HepG2 (cell line): ENCODE data around the gene SLC9A5. TPM values are rescaled to one million over a fixed set of nuclear protein-coding genes. Genes with fewer than 3 reads are reported as not detected.

Experiments used
- AHR ChIP-seq: IDR thresholded peaks from 2 replicates; pipeline ENCODE4 v1.6.1; 2018; ENCODE audit warnings: missing genetic modification reagents, missing compliant biosample characterization
- CAMTA2 ChIP-seq: sonication (generic); formaldehyde crosslinking; IDR thresholded peaks from 2 replicates; pipeline ENCODE4 v1.4.0; 2020; ENCODE audit warnings: mild to moderate bottlenecking, missing genetic modification reagents, borderline replicate concordance
- DNMT3B ChIP-seq: conservative IDR thresholded peaks from 2 replicates; pipeline ENCODE4 v1.6.1; 2016; ENCODE audit warnings: missing biosample characterization, control low read depth
- HNF4G ChIP-seq, 2 experiments: sonication (generic) in 1 of 2; formaldehyde crosslinking in 1 of 2; IDR thresholded peaks; 2 replicates each; pipeline versions ENCODE4 v1.4.0 to v1.6.1; 2011 to 2020; ENCODE audit warnings: borderline replicate concordance in 2 of 2, low read depth in 2 of 2, mild to moderate bottlenecking in 2 of 2, low read length in 1 of 2, missing genetic modification reagents in 1 of 2, moderate library complexity in 1 of 2
- NFE2L2 ChIP-seq: fragments of 150-350 bp; IDR thresholded peaks from 2 replicates; pipeline ENCODE4 v1.6.1; 2014; ENCODE audit warnings: low read length
- ONECUT2 ChIP-seq: sonication (generic); formaldehyde crosslinking; IDR thresholded peaks from 2 replicates; pipeline ENCODE4 v1.4.0; 2020; ENCODE audit warnings: missing genetic modification reagents
- RBM22 ChIP-seq: fragments of 200-400 bp; formaldehyde crosslinking; optimal IDR thresholded peaks from 2 replicates; pipeline ENCODE3; 2017; ENCODE audit warnings: mild to moderate bottlenecking, low read length, moderate library complexity
- RELA ChIP-seq: sonication (generic); formaldehyde crosslinking; IDR thresholded peaks from 2 replicates; pipeline ENCODE4 v1.4.0; 2020; ENCODE audit warnings: missing genetic modification reagents
- THAP11 ChIP-seq: IDR thresholded peaks from 2 replicates; pipeline ENCODE4 v1.6.1; 2016; ENCODE audit warnings: missing biosample characterization, missing genetic modification reagents
- TP53 ChIP-seq: sonication (generic); formaldehyde crosslinking; conservative IDR thresholded peaks from 2 replicates; pipeline ENCODE4 v1.4.0; 2020; ENCODE audit warnings: missing genetic modification reagents
- YEATS2 ChIP-seq: sonication (generic); formaldehyde crosslinking; IDR thresholded peaks from 2 replicates; pipeline ENCODE4 v1.4.0; 2020; ENCODE audit warnings: missing genetic modification reagents, borderline replicate concordance
- ZNF232 ChIP-seq: sonication (generic); formaldehyde crosslinking; IDR thresholded peaks from 2 replicates; pipeline ENCODE4 v1.4.0; 2020; ENCODE audit warnings: missing genetic modification reagents, borderline replicate concordance
- ZNF260 ChIP-seq: sonication (generic); formaldehyde crosslinking; IDR thresholded peaks from 2 replicates; pipeline ENCODE4 v1.4.0; 2020; ENCODE audit warnings: missing genetic modification reagents, low read depth, mild to moderate bottlenecking, borderline replicate concordance
- ZNF317 ChIP-seq: sonication (generic); formaldehyde crosslinking; IDR thresholded peaks from 2 replicates; pipeline ENCODE4 v1.5.0; 2020; ENCODE audit warnings: mild to moderate bottlenecking, missing genetic modification reagents
- ZNF337 ChIP-seq: sonication (generic); formaldehyde crosslinking; IDR thresholded peaks from 2 replicates; pipeline ENCODE4 v1.5.1; 2020; ENCODE audit warnings: missing genetic modification reagents, low read depth, mild to moderate bottlenecking, borderline replicate concordance
- ZNF83 ChIP-seq: sonication (generic); formaldehyde crosslinking; IDR thresholded peaks from 2 replicates; pipeline ENCODE4 v1.4.0; 2020; ENCODE audit warnings: missing genetic modification reagents, mild to moderate bottlenecking, borderline replicate concordance
- polyA plus RNA-seq, 8 experiments: library from polyadenylated mRNA; depleted of rRNA in 3 of 8; stranded (reverse) in 7 of 8; unstranded in 1 of 8; fragments of >200 nt; fragmentation: Illumina TruSeq in 4 of 8; extraction: Trizol in 4 of 8; gene quantifications; 2 replicates each; pipeline versions ENCODE4 v1.2.1 to v1.2.3, GENCODE V29; 2011 to 2016; ENCODE audit warnings: low read depth in 4 of 8, missing spikeins in 1 of 8, mixed read lengths in 1 of 8; ENCODE audit not compliant: insufficient read depth in 1 of 8
- total RNA-seq, 5 experiments: library from RNA; depleted of rRNA; stranded (reverse); fragments of >200 nt; fragmentation: Illumina TruSeq; extraction: Trizol; gene quantifications; 2 replicates each; pipeline ENCODE4 v1.2.3, GENCODE V29; 2016; ENCODE audit warnings: low read depth in 1 of 5
- TF ChIP-seq, protein P1 (sequence below): sonication (generic); formaldehyde crosslinking; IDR thresholded peaks from 2 replicates; pipeline ENCODE4 v1.4.0; 2020; ENCODE audit warnings: mild to moderate bottlenecking, missing genetic modification reagents
- TF ChIP-seq, protein P2 (sequence below): sonication (generic); formaldehyde crosslinking; conservative IDR thresholded peaks from 2 replicates; pipeline ENCODE4 v1.4.0; 2020; ENCODE audit warnings: missing genetic modification reagents
- TF ChIP-seq, protein P3 (sequence below): sonication (generic); formaldehyde crosslinking; IDR thresholded peaks from 2 replicates; pipeline ENCODE4 v1.5.1; 2020; ENCODE audit warnings: mild to moderate bottlenecking, missing genetic modification reagents, borderline replicate concordance
- TF ChIP-seq, protein P4 (sequence below): sonication (generic); formaldehyde crosslinking; IDR thresholded peaks from 2 replicates; pipeline ENCODE4 v1.4.0; 2020; ENCODE audit warnings: missing genetic modification reagents, low read depth, mild to moderate bottlenecking, borderline replicate concordance
- TF ChIP-seq, protein P5 (sequence below): IDR thresholded peaks from 2 replicates; pipeline ENCODE4 v1.6.1; 2016

SLC9A5 gene
- total and polyA plus RNA-seq, 2 of the 13 experiments (the other 11 are each of a cell fraction or from before 2014, with no cell fraction given), result 0.58 to 1.4 TPM

DNA sequence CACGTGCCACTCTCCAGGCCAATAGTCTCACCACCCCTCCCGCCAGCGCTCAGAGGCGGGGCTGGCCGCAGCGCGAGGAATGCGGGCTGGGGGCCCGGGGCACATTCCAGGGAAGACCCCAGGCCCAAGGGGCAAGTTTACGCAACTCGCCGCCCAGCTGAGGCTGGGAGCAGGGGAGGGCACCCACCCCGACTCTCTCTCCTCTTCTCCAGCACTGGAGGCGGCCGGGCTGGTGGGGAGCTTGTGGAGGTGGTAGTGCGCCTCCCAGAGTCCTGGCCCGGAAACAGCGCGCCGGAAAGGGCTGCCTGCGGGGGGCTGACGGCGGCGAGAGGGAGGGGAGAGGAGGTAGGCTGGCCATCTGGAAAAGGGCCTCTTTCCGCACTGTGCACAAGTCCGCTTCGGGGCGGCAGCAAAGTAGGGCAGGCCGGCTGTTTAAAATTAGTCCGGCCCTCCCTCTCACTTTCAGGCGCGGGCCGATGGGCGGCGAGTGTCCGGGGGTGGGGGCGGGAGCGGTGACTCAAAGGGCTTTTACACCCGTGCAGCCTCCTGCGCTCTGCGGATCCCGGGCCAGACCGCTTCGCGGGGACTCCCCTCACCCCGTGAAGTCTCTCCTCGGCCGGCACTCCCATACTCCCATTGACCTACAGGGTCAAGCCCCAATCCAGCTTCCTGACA lies 2.6 kb upstream of the SLC9A5 start (continued):
- TF ChIP-seq ZNF83, result no peak; the same call in 1 of the 2 replicates
- TF ChIP-seq HNF4G (IDR thresholded peaks at IDR 0.05; ENCODE audit: borderline replicate concordance, low read depth, low read length), result peak; percentile 81
- TF ChIP-seq HNF4G (CRISPR knock-in tag; IDR thresholded peaks at IDR 0.05; ENCODE audit: borderline replicate concordance, low read depth), result peak; percentile 53; the same call in 1 of the 2 replicates
- 0 out of 2 replicates have a peak, but pooled peaks have one; percentile 70 for TF ChIP-seq AHR (CRISPR knock-in tag)
- peak; percentile 92; the same call in 1 of the 2 replicates for TF ChIP-seq ZNF232
- TF ChIP-seq, protein P1, sequence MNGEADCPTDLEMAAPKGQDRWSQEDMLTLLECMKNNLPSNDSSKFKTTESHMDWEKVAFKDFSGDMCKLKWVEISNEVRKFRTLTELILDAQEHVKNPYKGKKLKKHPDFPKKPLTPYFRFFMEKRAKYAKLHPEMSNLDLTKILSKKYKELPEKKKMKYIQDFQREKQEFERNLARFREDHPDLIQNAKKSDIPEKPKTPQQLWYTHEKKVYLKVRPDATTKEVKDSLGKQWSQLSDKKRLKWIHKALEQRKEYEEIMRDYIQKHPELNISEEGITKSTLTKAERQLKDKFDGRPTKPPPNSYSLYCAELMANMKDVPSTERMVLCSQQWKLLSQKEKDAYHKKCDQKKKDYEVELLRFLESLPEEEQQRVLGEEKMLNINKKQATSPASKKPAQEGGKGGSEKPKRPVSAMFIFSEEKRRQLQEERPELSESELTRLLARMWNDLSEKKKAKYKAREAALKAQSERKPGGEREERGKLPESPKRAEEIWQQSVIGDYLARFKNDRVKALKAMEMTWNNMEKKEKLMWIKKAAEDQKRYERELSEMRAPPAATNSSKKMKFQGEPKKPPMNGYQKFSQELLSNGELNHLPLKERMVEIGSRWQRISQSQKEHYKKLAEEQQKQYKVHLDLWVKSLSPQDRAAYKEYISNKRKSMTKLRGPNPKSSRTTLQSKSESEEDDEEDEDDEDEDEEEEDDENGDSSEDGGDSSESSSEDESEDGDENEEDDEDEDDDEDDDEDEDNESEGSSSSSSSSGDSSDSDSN (CRISPR knock-in tag), result peak; percentile 91
- TF ChIP-seq RELA (CRISPR knock-in tag), result no peak
- TF ChIP-seq, protein P2, sequence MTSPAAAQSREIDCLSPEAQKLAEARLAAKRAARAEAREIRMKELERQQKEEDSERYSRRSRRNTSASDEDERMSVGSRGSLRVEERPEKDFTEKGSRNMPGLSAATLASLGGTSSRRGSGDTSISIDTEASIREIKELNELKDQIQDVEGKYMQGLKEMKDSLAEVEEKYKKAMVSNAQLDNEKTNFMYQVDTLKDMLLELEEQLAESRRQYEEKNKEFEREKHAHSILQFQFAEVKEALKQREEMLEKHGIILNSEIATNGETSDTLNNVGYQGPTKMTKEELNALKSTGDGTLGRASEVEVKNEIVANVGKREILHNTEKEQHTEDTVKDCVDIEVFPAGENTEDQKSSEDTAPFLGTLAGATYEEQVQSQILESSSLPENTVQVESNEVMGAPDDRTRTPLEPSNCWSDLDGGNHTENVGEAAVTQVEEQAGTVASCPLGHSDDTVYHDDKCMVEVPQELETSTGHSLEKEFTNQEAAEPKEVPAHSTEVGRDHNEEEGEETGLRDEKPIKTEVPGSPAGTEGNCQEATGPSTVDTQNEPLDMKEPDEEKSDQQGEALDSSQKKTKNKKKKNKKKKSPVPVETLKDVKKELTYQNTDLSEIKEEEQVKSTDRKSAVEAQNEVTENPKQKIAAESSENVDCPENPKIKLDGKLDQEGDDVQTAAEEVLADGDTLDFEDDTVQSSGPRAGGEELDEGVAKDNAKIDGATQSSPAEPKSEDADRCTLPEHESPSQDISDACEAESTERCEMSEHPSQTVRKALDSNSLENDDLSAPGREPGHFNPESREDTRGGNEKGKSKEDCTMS (CRISPR knock-in tag), result no peak
- TF ChIP-seq RBM22, result peak; percentile 72
- TF ChIP-seq CAMTA2, result 0 out of 2 replicates have a peak, but pooled peaks have one; percentile 14
- TF ChIP-seq, protein P3, sequence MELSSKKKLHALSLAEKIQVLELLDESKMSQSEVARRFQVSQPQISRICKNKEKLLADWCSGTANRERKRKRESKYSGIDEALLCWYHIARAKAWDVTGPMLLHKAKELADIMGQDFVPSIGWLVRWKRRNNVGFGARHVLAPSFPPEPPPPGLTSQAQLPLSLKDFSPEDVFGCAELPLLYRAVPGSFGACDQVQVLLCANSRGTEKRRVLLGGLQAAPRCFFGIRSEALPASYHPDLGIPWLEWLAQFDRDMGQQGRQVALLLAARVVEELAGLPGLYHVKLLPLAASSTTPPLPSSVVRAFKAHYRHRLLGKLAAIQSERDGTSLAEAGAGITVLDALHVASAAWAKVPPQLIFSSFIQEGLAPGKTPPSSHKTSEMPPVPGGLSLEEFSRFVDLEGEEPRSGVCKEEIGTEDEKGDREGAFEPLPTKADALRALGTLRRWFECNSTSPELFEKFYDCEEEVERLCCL, result peak; percentile 88; the same call in 1 of the 2 replicates
- no peak; the same call in 1 of the 2 replicates for TF ChIP-seq DNMT3B
- peak; percentile 88 for TF ChIP-seq ZNF317 (CRISPR knock-in tag)
- TF ChIP-seq ZNF337, result 0 out of 2 replicates have a peak, but pooled peaks have one; percentile 55
- TF ChIP-seq ONECUT2 (CRISPR knock-in tag), result peak; percentile 51; the same call in 1 of the 2 replicates
- peak; percentile 83 for TF ChIP-seq YEATS2
- TF ChIP-seq, protein P4, sequence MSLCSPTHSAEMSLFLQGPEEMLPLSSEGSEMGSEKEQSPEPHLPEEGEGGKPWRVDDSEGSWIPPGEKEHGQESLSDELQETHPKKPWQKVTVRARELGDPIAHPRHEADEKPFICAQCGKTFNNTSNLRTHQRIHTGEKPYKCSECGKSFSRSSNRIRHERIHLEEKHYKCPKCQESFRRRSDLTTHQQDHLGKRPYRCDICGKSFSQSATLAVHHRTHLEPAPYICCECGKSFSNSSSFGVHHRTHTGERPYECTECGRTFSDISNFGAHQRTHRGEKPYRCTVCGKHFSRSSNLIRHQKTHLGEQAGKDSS (CRISPR knock-in tag), result no peak; the same call in 1 of the 2 replicates
- peak; percentile 61; the same call in 1 of the 2 replicates for TF ChIP-seq TP53
- no peak for TF ChIP-seq NFE2L2
- TF ChIP-seq ZNF260 (CRISPR knock-in tag), result no peak
- TF ChIP-seq, protein P5, sequence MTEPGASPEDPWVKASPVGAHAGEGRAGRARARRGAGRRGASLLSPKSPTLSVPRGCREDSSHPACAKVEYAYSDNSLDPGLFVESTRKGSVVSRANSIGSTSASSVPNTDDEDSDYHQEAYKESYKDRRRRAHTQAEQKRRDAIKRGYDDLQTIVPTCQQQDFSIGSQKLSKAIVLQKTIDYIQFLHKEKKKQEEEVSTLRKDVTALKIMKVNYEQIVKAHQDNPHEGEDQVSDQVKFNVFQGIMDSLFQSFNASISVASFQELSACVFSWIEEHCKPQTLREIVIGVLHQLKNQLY (CRISPR knock-in tag), result peak; percentile 90
- TF ChIP-seq THAP11 (CRISPR knock-in tag), result peak; percentile 87
